Chondrocyte (in vitro differentiated cells): ENCODE results near the gene NTSR1. TPM values are rescaled to one million over a fixed set of nuclear protein-coding genes. Genes with fewer than 3 reads are reported as not detected.
A peak's percentile ranks its signal among the peaks of the same experiment; 100 is the strongest.

Experiments used
- DNase-seq: peaks from one replicate; pipeline ENCODE4 v3.0.0; 2021; ENCODE audit warnings: mixed read lengths, low spot score
- H3K27ac Mint-ChIP-seq: one replicate; pipeline ENCODE4 v1.8.0; 2021; ENCODE audit warnings: mild to moderate bottlenecking, moderate library complexity, mixed read lengths; ENCODE audit not compliant: unreplicated experiment
- H3K27me3 Mint-ChIP-seq: 2 replicates; pipeline ENCODE4 v1.8.0; 2021; ENCODE audit warnings: low read depth, mixed read lengths
- H3K36me3 Mint-ChIP-seq: 2 replicates; pipeline ENCODE4 v1.8.0; 2021; ENCODE audit warnings: low read depth, mixed read lengths
- H3K4me1 Mint-ChIP-seq: 2 replicates; pipeline ENCODE4 v1.8.0; 2021; ENCODE audit warnings: low read depth, mild to moderate bottlenecking, mixed read lengths
- H3K4me3 Mint-ChIP-seq: one replicate; pipeline ENCODE4 v1.8.0; 2021; ENCODE audit warnings: mild to moderate bottlenecking, moderate library complexity, mixed read lengths; ENCODE audit not compliant: unreplicated experiment
- H3K9me3 Mint-ChIP-seq: 2 replicates; pipeline ENCODE4 v1.8.0; 2021; ENCODE audit warnings: low read depth, mixed read lengths
- CTCF ChIP-seq: fragments of 200-600 bp; sonication (generic); IDR thresholded peaks from 2 replicates; pipeline ENCODE4 v1.5.0; 2021; ENCODE audit warnings: antibody characterized with exemption, mild to moderate bottlenecking, moderate library complexity
- total RNA-seq: library from RNA; stranded (reverse); gene quantifications from 3 replicates; pipeline ENCODE4 v1.2.1, GENCODE V29; 2021

The NTSR1 gene
- total RNA-seq, 1 donor from 2014 or later = not detected

- Mint-ChIP-seq H3K9me3 (no peaks in the 10 kb centered on the region), H3K36me3 (peaks cover 7% of the 10 kb centered on the region), H3K4me1 (peaks cover 21% of the 10 kb centered on the region), H3K27me3 (no peaks in the 10 kb centered on the region), H3K27ac (no peak overlapping the region), H3K4me3 (peak overlapping the region; percentile 81)
- no peak for TF ChIP-seq CTCF
- no peak for DNase-seq
Measured at GRCh38 chr20:62806383-62807050, 97.9 kb downstream of the NTSR1 start.

GRCh38 chr20:62807444-62808210, 99.0 kb downstream of the NTSR1 start:
- Mint-ChIP-seq H3K27me3 (no peaks in the 10 kb centered on the region), H3K4me3 (no peak overlapping the region), H3K4me1 (peaks cover 21% of the 10 kb centered on the region), H3K27ac (no peak overlapping the region), H3K36me3 (peaks cover 12% of the 10 kb centered on the region), H3K9me3 (no peaks in the 10 kb centered on the region)
- DNase-seq = no peak
- no peak for TF ChIP-seq CTCF

- Mint-ChIP-seq H3K27me3 (no peaks in the 10 kb centered on the region), H3K4me3 (no peak overlapping the region), H3K4me1 (peaks cover 21% of the 10 kb centered on the region), H3K27ac (no peak overlapping the region), H3K9me3 (no peaks in the 10 kb centered on the region), H3K36me3 (peaks cover 14% of the 10 kb centered on the region)
- no peak for DNase-seq
- peak; percentile 94 for TF ChIP-seq CTCF
Measured at GRCh38 chr20:62808211-62808865, 99.7 kb downstream of the NTSR1 start.

DNA sequence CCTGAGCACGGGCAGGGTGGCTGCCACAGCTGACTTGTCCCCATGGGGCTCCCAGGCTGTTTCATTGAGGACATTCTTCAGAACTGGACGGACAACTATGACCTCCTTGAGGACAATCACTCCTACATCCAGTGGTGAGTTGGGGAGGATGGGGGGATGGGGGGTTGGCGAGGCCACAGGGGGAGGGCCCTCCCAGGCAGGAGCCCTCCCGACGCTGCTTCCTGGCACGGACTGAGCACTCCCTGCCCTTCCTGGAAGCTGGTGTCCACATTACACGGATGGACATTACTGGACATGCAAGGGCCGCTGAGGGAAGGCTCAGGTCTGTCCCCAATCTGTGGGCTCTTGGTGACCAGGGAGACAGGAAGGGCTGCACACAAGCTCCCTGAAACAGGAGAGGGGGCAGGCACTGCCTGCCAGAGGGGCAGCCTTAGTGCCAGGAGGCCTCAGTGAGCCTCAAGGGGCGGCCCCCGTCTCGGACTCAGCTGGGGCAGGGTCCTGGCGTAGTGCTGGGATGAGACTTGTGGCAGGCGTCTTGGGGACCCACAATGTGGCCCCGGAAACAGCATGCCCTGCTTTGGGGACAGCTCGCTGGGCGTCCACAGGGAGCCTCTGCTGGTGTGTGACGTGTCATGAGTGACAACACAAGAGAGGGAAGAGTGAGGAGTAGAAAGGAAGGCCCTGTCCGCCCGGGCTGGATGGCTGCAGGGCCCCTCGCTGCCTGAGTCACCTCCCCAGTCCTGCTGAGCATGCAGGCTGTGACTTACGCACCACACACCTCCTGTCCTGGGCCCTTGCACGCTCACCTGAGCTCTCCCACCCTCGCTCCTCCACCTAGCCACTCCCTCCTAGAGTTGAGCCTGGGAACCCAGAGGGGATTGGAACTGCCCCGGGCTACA, 101.1 kb downstream of the NTSR1 start:
- peaks cover 16% of the 10 kb centered on the region for H3K4me1 Mint-ChIP-seq
- H3K27ac Mint-ChIP-seq = no peak overlapping the region
- H3K27me3 Mint-ChIP-seq = no peaks in the 10 kb centered on the region
- H3K4me3 Mint-ChIP-seq = no peak overlapping the region
- H3K36me3 Mint-ChIP-seq = peaks cover 14% of the 10 kb centered on the region
- TF ChIP-seq CTCF = no peak
- H3K9me3 Mint-ChIP-seq = no peaks in the 10 kb centered on the region
- DNase-seq = no peak
